A673 (cell line): ENCODE data around the gene ZDHHC1. TPM values are rescaled to one million over a fixed set of nuclear protein-coding genes. Genes with fewer than 3 reads are reported as not detected.

Experiments
- BruUV-seq: library from RNA; stranded (reverse); fragments of 400-500 nt; replicated peaks from 2 replicates; lab custom pipeline; 2021; lab: Mats Ljungman, UMichigan
- CTCF ChIA-PET: fragments of 300-600 bp; sonication (Branson Sonifier 250); formaldehyde crosslinking; loops from one replicate; lab custom pipeline; 2022; ENCODE audit warnings: antibody characterized with exemption; lab: Charles Lee
- POLR2A ChIA-PET: fragments of 300-600 bp; sonication (Branson Sonifier 250); formaldehyde crosslinking; loops from one replicate; lab custom pipeline; 2022; ENCODE audit warnings: antibody characterized with exemption; ENCODE audit not compliant: low non-redundant PET; lab: Charles Lee
- DNase-seq: peaks from one replicate; pipeline ENCODE4 v3.0.0-alpha.2; 2015; ENCODE audit warnings: low spot score
- H3K27ac ChIP-seq: fragments of 200-600 bp; sonication (generic); 2 replicates; pipeline ENCODE4 v1.5.1; 2016; ENCODE audit warnings: mixed run types, low read depth, mild to moderate bottlenecking, mixed read lengths, antibody characterized with exemption, low read length; ENCODE audit not compliant: poor library complexity, severe bottlenecking
- H3K27me3 ChIP-seq: fragments of 200-600 bp; sonication (generic); replicated peaks from 2 replicates; pipeline ENCODE4 v1.6.1; 2017; ENCODE audit warnings: mixed run types, low read depth, mild to moderate bottlenecking, mixed read lengths, antibody characterized with exemption, low read length; ENCODE audit not compliant: insufficient read depth, poor library complexity
- H3K36me3 ChIP-seq: fragments of 200-600 bp; sonication (generic); 2 replicates; pipeline ENCODE4 v1.6.1; 2016; ENCODE audit warnings: mixed run types, mild to moderate bottlenecking, mixed read lengths, antibody characterized with exemption, low read length; ENCODE audit not compliant: insufficient read depth, poor library complexity, severe bottlenecking
- H3K4me1 ChIP-seq: fragments of 200-600 bp; sonication (generic); 2 replicates; pipeline ENCODE4 v1.6.1; 2017; ENCODE audit warnings: mixed run types, mild to moderate bottlenecking, mixed read lengths, antibody characterized with exemption, low read length; ENCODE audit not compliant: insufficient read depth, poor library complexity, severe bottlenecking
- H3K4me3 ChIP-seq: fragments of 200-600 bp; sonication (generic); 2 replicates; pipeline ENCODE4 v1.5.1; 2016; ENCODE audit warnings: low read depth, mixed run types, mild to moderate bottlenecking, mixed read lengths, low read length; ENCODE audit not compliant: poor library complexity, severe bottlenecking
- H3K9me3 ChIP-seq: fragments of 200-600 bp; sonication (generic); 2 replicates; pipeline ENCODE4 v1.6.1; 2016; ENCODE audit warnings: mixed run types, low read depth, mild to moderate bottlenecking, mixed read lengths, antibody characterized with exemption, low read length; ENCODE audit not compliant: poor library complexity, severe bottlenecking
- CTCF ChIP-seq: fragments of 300-800, 200-600 bp; sonication (generic); conservative IDR thresholded peaks from 2 replicates; pipeline ENCODE4 v1.5.1; 2017; ENCODE audit warnings: low read depth, mild to moderate bottlenecking, antibody characterized with exemption, low read length, moderate library complexity, mixed read lengths
- EZH2 ChIP-seq: fragments of 200-600 bp; sonication (generic); IDR thresholded peaks from 2 replicates; pipeline ENCODE4 v1.6.1; 2017; ENCODE audit warnings: borderline replicate concordance, low read depth, mild to moderate bottlenecking, mixed read lengths, antibody characterized with exemption, low read length; ENCODE audit not compliant: poor library complexity, severe bottlenecking
- intact Hi-C: fragments of 100-400 bp; cut with micrococcal nuclease; formaldehyde crosslinking; loops from one replicate; pipeline ENCODE4 v1.10.0; 2022; ENCODE audit not compliant: unreplicated experiment
- total RNA-seq: library from RNA; stranded (reverse); gene quantifications from 2 replicates; pipeline ENCODE4 v1.2.3, GENCODE V29; 2021

ZDHHC1 gene
- total RNA-seq, 1 experiment from 2014 or later, result 5.3 TPM

GRCh38 chr16:67449336-67449735, 33.1 kb upstream of the ZDHHC1 start:
- no peak overlapping the region for H3K27ac ChIP-seq
- H3K27me3 ChIP-seq, result no peaks in the 10 kb centered on the region
- ChIA-PET POLR2A (no interaction called here), CTCF (interaction anchor here (0.8 kb wide), 1 partner anchor 16 kb away, joined by 3 read pairs; no protein-coding TSS in a partner anchor)
- intact Hi-C loops, result no loop called here
- no peak overlapping the region for H3K4me3 ChIP-seq
- TF ChIP-seq EZH2, result no peak
- TF ChIP-seq CTCF, result no peak
- DNase-seq, result no peak
- H3K4me1 ChIP-seq, result no peaks in the 10 kb centered on the region
- no TSS peak for BruUV-seq
- H3K36me3 ChIP-seq, result no peaks in the 10 kb centered on the region
- no peaks in the 10 kb centered on the region for H3K9me3 ChIP-seq

GRCh38 chr16:67448580-67448979, 32.3 kb upstream of the ZDHHC1 start:
- H3K4me3 ChIP-seq, result no peak overlapping the region
- H3K9me3 ChIP-seq, result no peaks in the 10 kb centered on the region
- TF ChIP-seq CTCF (no peak), EZH2 (no peak)
- H3K4me1 ChIP-seq, result no peaks in the 10 kb centered on the region
- H3K27ac ChIP-seq, result no peak overlapping the region
- H3K27me3 ChIP-seq, result no peaks in the 10 kb centered on the region
- intact Hi-C loops, result no loop called here
- ChIA-PET CTCF (interaction anchor here (1.6 kb wide), 1 partner anchor 17 kb away, joined by 3 read pairs; no protein-coding TSS in a partner anchor), POLR2A (no interaction called here)
- BruUV-seq, result no TSS peak
- no peak for DNase-seq
- no peaks in the 10 kb centered on the region for H3K36me3 ChIP-seq

GRCh38 chr16:67447508-67448076, 31.3 kb upstream of the ZDHHC1 start:
- CTCF ChIA-PET, result interaction anchor here (0.6 to 1.6 kb wide), 3 partner anchors 18 to 76 kb away, joined by 3 to 10 read pairs (median 3); no protein-coding TSS in a partner anchor
- peak; percentile 74 for TF ChIP-seq CTCF
- TF ChIP-seq EZH2, result no peak
- Histone ChIP-seq H3K36me3 (no peaks in the 10 kb centered on the region), H3K4me3 (no peak overlapping the region), H3K27me3 (no peaks in the 10 kb centered on the region), H3K9me3 (no peaks in the 10 kb centered on the region), H3K27ac (no peak overlapping the region), H3K4me1 (no peaks in the 10 kb centered on the region)
- POLR2A ChIA-PET, result no interaction called here
- no TSS peak for BruUV-seq
- intact Hi-C loops, result no loop called here
- peak; percentile 72 for DNase-seq
